ENCODE results near the gene SPATA25.
"Not testable (repeated sequence)": the region's sequence is repeated elsewhere in the genome, so short reads cannot be mapped to it uniquely, and the experiment has no call there.

Gene SPATA25

GRCh38 chr20:45892828-45893500 is 5.5 kb upstream of the SPATA25 start:
- peak in 1 of 2 donors; percentile 14 for ATAC-seq

- ATAC-seq = no peak
Measured at GRCh38 chr20:45892049-45892825, 4.8 kb upstream of the SPATA25 start.

GRCh38 chr20:45890985-45891983 is 3.9 kb upstream of the SPATA25 start, which contains the start of the genes CTSA and NEURL2:
CTSA (plus strand) TSS chr20:45891335; CDS start chr20:45891569, 234 bp downstream.
NEURL2 (minus strand) TSS chr20:45891208; CDS start chr20:45890991, 217 bp downstream.
- ATAC-seq = peak; percentile 86 to 88

- peak; percentile 22 to 36 for ATAC-seq
Measured at GRCh38 chr20:45890077-45890984, 2.9 kb upstream of the SPATA25 start.

GRCh38 chr20:45888681-45889080 is 1.3 kb upstream of the SPATA25 start:
- ATAC-seq = no peak

GRCh38 chr20:45886590-45887345 is 654 bp downstream of the SPATA25 start:
- no peak for ATAC-seq

GRCh38 chr20:45883100-45883469 is 4.3 kb downstream of the SPATA25 start:
- no peak for ATAC-seq

GRCh38 chr20:45882469-45883099 is 4.8 kb downstream of the SPATA25 start:
- ATAC-seq = no peak

GRCh38 chr20:45880988-45881788 is 6.2 kb downstream of the SPATA25 start, which contains the start of gene ZSWIM1:
ZSWIM1 (plus strand) TSS chr20:45881227; CDS start chr20:45882593, 1,366 bp downstream.
- peak; percentile 96 to 97 for ATAC-seq

GRCh38 chr20:45878076-45878761 is 9.2 kb downstream of the SPATA25 start:
- no peak for ATAC-seq

GRCh38 chr20:45874576-45874975 is 12.8 kb downstream of the SPATA25 start:
- no peak for ATAC-seq

- ATAC-seq = not testable (repeated sequence)
Measured at GRCh38 chr20:45874104-45874481, 13.3 kb downstream of the SPATA25 start.

- ATAC-seq = no peak
Measured at GRCh38 chr20:45873409-45874103, 13.9 kb downstream of the SPATA25 start.

- ATAC-seq = no peak
Measured at GRCh38 chr20:45872626-45873025, 14.8 kb downstream of the SPATA25 start.

- no peak for ATAC-seq
Measured at GRCh38 chr20:45867819-45868176, 19.6 kb downstream of the SPATA25 start.

- no peak for ATAC-seq
Measured at GRCh38 chr20:45867136-45867818, 20.1 kb downstream of the SPATA25 start.

- ATAC-seq = no peak
Measured at GRCh38 chr20:45866454-45866853, 21.0 kb downstream of the SPATA25 start.

All from activated CD4-positive, CD25-positive, alpha-beta regulatory T cell treated with anti-CD3 and anti-CD28 coated beads, Interleukin-2, amount 50 U/mL, for 24 hours (primary cell).